Hepatocyte (in vitro differentiated cells): Measurements from ENCODE around the gene GOLPH3. TPM values are rescaled to one million over a fixed set of nuclear protein-coding genes. Genes with fewer than 3 reads are reported as not detected.
A peak's percentile ranks its signal among the peaks of the same experiment; 100 is the strongest.

Experiments
- DNase-seq: peaks from one replicate; pipeline ENCODE4 v3.0.0-alpha.2; 2016; ENCODE audit warnings: low spot score
- H2AFZ ChIP-seq: fragments of 200-600 bp; sonication (generic); 2 replicates; pipeline ENCODE4 v1.6.0; 2016; ENCODE audit warnings: antibody characterized with exemption, mild to moderate bottlenecking
- H3K27ac ChIP-seq: fragments of 200-600 bp; sonication (generic); 2 replicates; pipeline ENCODE4 v1.5.1; 2016; ENCODE audit warnings: mild to moderate bottlenecking
- H3K27me3 ChIP-seq: fragments of 200-600 bp; sonication (generic); 2 replicates; pipeline ENCODE4 v1.6.1; 2016
- H3K36me3 ChIP-seq: fragments of 200-600 bp; sonication (generic); replicated peaks from 2 replicates; pipeline ENCODE4 v1.5.1; 2016; ENCODE audit warnings: low read depth; ENCODE audit not compliant: insufficient read depth
- H3K4me1 ChIP-seq: fragments of 200-600 bp; sonication (generic); 2 replicates; pipeline ENCODE4 v1.5.1; 2016; ENCODE audit warnings: mild to moderate bottlenecking, moderate library complexity; ENCODE audit not compliant: insufficient read depth
- H3K4me2 ChIP-seq: fragments of 200-600 bp; sonication (generic); 2 replicates; pipeline ENCODE4 v1.6.0; 2016
- H3K4me3 ChIP-seq: fragments of 200-600 bp; sonication (generic); 2 replicates; pipeline ENCODE4 v1.5.1; 2016; ENCODE audit warnings: mild to moderate bottlenecking
- H3K79me2 ChIP-seq: fragments of 200-600 bp; sonication (generic); 2 replicates; pipeline ENCODE4 v1.6.0; 2017; ENCODE audit warnings: mild to moderate bottlenecking
- H3K9me2 ChIP-seq: fragments of 200-600 bp; sonication (generic); replicated peaks from 2 replicates; pipeline ENCODE4 v1.6.0; 2017; ENCODE audit warnings: mild to moderate bottlenecking; ENCODE audit not compliant: insufficient read depth
- H3K9me3 ChIP-seq: fragments of 200-600 bp; sonication (generic); 2 replicates; pipeline ENCODE4 v1.5.1; 2016; ENCODE audit warnings: low read depth, mild to moderate bottlenecking
- H4K20me1 ChIP-seq: fragments of 200-600 bp; sonication (generic); 2 replicates; pipeline ENCODE4 v1.6.0; 2016; ENCODE audit warnings: mild to moderate bottlenecking; ENCODE audit not compliant: insufficient read depth, poor library complexity, severe bottlenecking
- EZH2 ChIP-seq: fragments of 200-600 bp; sonication (generic); IDR thresholded peaks from 2 replicates; pipeline ENCODE4 v1.6.1; 2016; ENCODE audit warnings: antibody characterized with exemption, mild to moderate bottlenecking, borderline replicate concordance
- EZH2phosphoT487 ChIP-seq: fragments of 200-600 bp; sonication (generic); IDR thresholded peaks from one replicate; pipeline ENCODE4 v1.6.1; 2018; ENCODE audit warnings: antibody characterized with exemption, mild to moderate bottlenecking, low read depth, moderate library complexity; ENCODE audit not compliant: unreplicated experiment, severe bottlenecking
- WGBS: methylation state at CpG from one replicate; pipeline ENCODE4 v1.1.6; 2016; ENCODE audit warnings: low lambda C conversion rate; ENCODE audit errors: missing lambda C conversion rate; 5-methylcytosine and 5-hydroxymethylcytosine counted together
- polyA plus RNA-seq: library from polyadenylated mRNA; unstranded; fragments of >200 nt; fragmentation: Nextera tagmentation; extraction: Ambion mirVana; gene quantifications from 2 replicates; pipeline ENCODE4 v1.2.1, GENCODE V29; 2016
- total RNA-seq: library from RNA; depleted of rRNA; stranded (reverse); fragments of >200 nt; gene quantifications from 2 replicates; pipeline ENCODE4 v1.2.3, GENCODE V29; 2014
- TF ChIP-seq, protein P1 (sequence below): fragments of 200-600 bp; sonication (generic); IDR thresholded peaks from 2 replicates; pipeline ENCODE4 v1.5.1; 2016; ENCODE audit warnings: antibody characterized with exemption, mild to moderate bottlenecking; ENCODE audit not compliant: poor library complexity

The GOLPH3 gene
- total and polyA plus RNA-seq, 2 experiments from 2014 or later, result 115 to 145 TPM

DNA sequence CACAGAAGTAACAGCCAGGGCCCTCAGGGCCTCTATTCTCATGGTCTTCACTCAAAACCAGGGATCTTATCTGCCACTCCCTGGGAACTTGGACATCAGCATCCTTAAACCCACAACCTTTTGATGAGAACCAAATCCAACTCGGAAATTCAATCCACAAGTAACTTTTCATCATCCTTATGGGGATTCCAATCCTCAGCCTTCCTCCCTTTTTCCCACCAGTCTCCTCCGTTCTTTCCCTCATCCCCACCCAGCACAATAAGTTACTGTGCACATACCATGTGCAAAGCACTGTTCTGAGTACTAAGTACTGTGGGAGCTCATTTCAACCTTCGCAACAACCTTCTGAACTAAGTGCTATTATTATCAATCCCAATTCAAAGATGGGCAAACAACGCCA lies 17.0 kb downstream of the GOLPH3 start:
- Histone ChIP-seq H3K27ac (no peak overlapping the region), H3K9me2 (no peaks in the 10 kb centered on the region), H3K4me2 (no peak overlapping the region), H3K4me3 (no peak overlapping the region), H3K79me2 (peaks cover 100% of the 10 kb centered on the region), H2AFZ (no peak overlapping the region), H3K27me3 (no peaks in the 10 kb centered on the region), H3K9me3 (no peaks in the 10 kb centered on the region), H3K36me3 (no peaks in the 10 kb centered on the region), H3K4me1 (peaks cover 8% of the 10 kb centered on the region), H4K20me1 (peaks cover 95% of the 10 kb centered on the region)
- no peak for DNase-seq
- TF ChIP-seq EZH2 (no peak), EZH2phosphoT487 (no peak)
- TF ChIP-seq, protein P1, sequence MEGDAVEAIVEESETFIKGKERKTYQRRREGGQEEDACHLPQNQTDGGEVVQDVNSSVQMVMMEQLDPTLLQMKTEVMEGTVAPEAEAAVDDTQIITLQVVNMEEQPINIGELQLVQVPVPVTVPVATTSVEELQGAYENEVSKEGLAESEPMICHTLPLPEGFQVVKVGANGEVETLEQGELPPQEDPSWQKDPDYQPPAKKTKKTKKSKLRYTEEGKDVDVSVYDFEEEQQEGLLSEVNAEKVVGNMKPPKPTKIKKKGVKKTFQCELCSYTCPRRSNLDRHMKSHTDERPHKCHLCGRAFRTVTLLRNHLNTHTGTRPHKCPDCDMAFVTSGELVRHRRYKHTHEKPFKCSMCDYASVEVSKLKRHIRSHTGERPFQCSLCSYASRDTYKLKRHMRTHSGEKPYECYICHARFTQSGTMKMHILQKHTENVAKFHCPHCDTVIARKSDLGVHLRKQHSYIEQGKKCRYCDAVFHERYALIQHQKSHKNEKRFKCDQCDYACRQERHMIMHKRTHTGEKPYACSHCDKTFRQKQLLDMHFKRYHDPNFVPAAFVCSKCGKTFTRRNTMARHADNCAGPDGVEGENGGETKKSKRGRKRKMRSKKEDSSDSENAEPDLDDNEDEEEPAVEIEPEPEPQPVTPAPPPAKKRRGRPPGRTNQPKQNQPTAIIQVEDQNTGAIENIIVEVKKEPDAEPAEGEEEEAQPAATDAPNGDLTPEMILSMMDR, result no peak
- 81% methylated on average over 4 of the region's 4 CpGs for WGBS

DNA sequence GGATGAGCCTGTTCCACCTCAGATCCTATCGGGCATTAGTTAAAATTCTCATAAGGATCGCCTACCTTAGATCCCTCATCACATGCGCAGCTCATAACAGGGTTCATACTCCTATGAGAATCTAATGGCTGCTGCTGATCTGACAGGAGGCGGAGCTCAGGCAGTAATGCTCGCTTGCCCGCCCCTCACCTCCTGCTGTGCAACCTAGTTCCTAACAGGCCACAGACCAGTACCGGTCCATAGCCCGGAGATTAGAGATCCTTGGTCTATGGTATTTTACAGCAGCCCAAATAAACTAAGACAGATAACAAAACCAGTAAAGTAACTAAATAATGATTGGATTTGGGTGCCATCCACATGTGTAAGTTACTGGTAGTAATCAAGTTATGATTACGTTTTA lies 17.5 kb downstream of the GOLPH3 start:
- Histone ChIP-seq H3K36me3 (no peaks in the 10 kb centered on the region), H3K9me3 (no peaks in the 10 kb centered on the region), H3K27ac (no peak overlapping the region), H2AFZ (no peak overlapping the region), H3K4me2 (no peak overlapping the region), H3K4me1 (peaks cover 8% of the 10 kb centered on the region), H3K4me3 (no peak overlapping the region), H4K20me1 (peaks cover 96% of the 10 kb centered on the region), H3K79me2 (peaks cover 100% of the 10 kb centered on the region), H3K9me2 (no peaks in the 10 kb centered on the region), H3K27me3 (no peaks in the 10 kb centered on the region)
- TF ChIP-seq EZH2, result no peak
- TF ChIP-seq EZH2phosphoT487, result no peak
- TF ChIP-seq, protein P1, result no peak
- DNase-seq, result no peak
- 88% methylated on average over 9 of the region's 9 CpGs for WGBS

DNA sequence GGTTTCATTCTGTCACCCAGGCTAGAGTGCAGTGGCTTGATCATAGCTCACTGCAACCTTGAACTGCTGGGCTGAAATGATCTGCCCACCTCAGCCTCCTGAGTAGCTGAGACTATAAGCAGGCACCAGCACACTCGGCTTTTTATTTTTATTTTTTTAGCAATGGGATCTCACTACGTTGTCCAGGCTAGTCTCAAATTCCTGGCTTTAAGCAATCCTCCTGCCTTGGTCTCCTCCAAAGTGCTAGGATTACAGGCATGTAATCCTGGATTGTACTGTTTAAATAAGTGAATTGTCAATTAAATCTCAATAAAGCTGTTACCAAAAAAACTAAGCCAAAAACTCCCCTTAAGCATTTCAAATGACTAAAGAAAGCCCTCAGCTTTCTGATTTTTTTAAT lies 18.9 kb downstream of the GOLPH3 start:
- peaks cover 98% of the 10 kb centered on the region for H4K20me1 ChIP-seq
- no peak for DNase-seq
- H3K9me3 ChIP-seq, result no peaks in the 10 kb centered on the region
- no peak overlapping the region for H3K4me3 ChIP-seq
- H3K79me2 ChIP-seq, result peaks cover 100% of the 10 kb centered on the region
- no peak overlapping the region for H3K4me2 ChIP-seq
- WGBS, result 92% methylated on average over 2 of the region's 2 CpGs
- TF ChIP-seq EZH2phosphoT487 (no peak), EZH2 (no peak)
- TF ChIP-seq, protein P1, result no peak
- H2AFZ ChIP-seq, result no peak overlapping the region
- H3K27me3 ChIP-seq, result no peaks in the 10 kb centered on the region
- H3K27ac ChIP-seq, result no peak overlapping the region
- H3K9me2 ChIP-seq, result no peaks in the 10 kb centered on the region
- no peaks in the 10 kb centered on the region for H3K36me3 ChIP-seq
- H3K4me1 ChIP-seq, result peaks cover 8% of the 10 kb centered on the region

DNA sequence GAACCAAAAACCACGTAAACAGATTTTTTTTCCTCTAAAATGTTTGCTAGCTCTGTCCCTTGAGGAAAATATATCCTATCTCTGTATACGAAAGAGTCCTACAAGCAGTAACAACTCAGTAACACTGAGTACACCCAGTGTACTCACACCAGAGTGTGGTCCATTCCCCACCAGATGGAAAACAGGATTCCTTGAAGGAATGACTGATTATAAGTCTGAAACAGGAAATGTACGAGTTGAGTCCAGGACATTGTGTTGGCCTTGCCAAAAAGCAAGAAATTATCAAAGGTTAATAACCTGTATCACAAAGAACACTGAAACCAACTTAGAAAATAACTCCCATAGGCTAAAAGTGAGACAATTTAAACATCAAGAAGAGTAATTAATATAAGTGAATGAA lies 20.4 kb downstream of the GOLPH3 start:
- Histone ChIP-seq H3K79me2 (peaks cover 100% of the 10 kb centered on the region), H3K27ac (no peak overlapping the region), H3K4me3 (no peak overlapping the region), H2AFZ (no peak overlapping the region), H3K9me2 (no peaks in the 10 kb centered on the region), H4K20me1 (peaks cover 98% of the 10 kb centered on the region), H3K36me3 (no peaks in the 10 kb centered on the region), H3K4me1 (peaks cover 8% of the 10 kb centered on the region), H3K4me2 (peak overlapping the region; percentile 13), H3K27me3 (no peaks in the 10 kb centered on the region), H3K9me3 (no peaks in the 10 kb centered on the region)
- no peak for DNase-seq
- no peak for TF ChIP-seq EZH2phosphoT487
- TF ChIP-seq, protein P1, result no peak
- TF ChIP-seq EZH2, result no peak
- 63% methylated on average over 3 of the region's 3 CpGs for WGBS
